Stimulated activated CD8-positive, alpha-beta memory T cell treated with anti-CD3 and anti-CD28 coated beads, Interleukin-12 subunit alpha, Interleukin-12 subunit beta, amount 100 ng/mL, for 24 hours (primary cell): ENCODE measurements around the gene WDR6.

Experiments
- DNase-seq: peaks from one replicate; pipeline ENCODE4 v3.0.0-alpha.2; 2020; ENCODE audit errors: extremely low read depth

The WDR6 gene, protein sequence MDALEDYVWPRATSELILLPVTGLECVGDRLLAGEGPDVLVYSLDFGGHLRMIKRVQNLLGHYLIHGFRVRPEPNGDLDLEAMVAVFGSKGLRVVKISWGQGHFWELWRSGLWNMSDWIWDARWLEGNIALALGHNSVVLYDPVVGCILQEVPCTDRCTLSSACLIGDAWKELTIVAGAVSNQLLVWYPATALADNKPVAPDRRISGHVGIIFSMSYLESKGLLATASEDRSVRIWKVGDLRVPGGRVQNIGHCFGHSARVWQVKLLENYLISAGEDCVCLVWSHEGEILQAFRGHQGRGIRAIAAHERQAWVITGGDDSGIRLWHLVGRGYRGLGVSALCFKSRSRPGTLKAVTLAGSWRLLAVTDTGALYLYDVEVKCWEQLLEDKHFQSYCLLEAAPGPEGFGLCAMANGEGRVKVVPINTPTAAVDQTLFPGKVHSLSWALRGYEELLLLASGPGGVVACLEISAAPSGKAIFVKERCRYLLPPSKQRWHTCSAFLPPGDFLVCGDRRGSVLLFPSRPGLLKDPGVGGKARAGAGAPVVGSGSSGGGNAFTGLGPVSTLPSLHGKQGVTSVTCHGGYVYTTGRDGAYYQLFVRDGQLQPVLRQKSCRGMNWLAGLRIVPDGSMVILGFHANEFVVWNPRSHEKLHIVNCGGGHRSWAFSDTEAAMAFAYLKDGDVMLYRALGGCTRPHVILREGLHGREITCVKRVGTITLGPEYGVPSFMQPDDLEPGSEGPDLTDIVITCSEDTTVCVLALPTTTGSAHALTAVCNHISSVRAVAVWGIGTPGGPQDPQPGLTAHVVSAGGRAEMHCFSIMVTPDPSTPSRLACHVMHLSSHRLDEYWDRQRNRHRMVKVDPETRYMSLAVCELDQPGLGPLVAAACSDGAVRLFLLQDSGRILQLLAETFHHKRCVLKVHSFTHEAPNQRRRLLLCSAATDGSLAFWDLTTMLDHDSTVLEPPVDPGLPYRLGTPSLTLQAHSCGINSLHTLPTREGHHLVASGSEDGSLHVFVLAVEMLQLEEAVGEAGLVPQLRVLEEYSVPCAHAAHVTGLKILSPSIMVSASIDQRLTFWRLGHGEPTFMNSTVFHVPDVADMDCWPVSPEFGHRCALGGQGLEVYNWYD

DNA sequence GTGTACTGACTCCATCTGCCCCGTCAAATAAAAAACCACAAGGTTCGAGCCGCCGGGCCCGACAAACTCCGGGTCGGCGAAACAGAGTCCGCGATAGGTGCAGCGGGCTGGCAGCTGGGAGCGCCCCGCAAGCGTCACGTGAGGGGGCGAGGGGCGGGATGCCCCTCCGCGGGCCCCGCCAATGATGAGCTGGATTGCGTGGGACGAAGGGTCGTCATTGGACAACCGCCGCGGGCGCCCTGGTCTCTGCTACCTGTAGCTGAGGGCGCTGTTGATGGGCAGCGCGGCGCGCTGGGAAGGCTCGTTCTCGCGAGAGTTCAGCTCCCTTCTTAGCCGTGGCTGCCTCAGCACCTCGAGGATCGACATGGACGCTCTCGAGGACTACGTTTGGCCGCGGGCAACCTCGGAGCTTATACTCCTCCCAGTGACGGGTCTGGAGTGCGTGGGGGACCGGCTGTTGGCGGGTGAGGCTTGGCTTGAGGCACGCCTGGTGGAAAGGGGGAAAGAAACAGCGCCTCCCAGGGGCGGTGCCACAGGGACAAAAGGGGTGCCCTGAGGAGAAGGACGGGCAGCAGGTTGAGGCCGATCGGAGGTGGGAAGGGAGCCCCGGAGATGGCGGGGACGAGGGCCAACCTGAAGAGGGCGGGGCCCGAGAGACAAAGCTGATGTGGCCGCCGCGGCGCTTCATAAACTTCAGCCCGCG lies at the start of gene WDR6:
WDR6 (plus strand) TSS at position 324 of the 703 bp plus-strand sequence; CDS start at position 365, 41 bp downstream.
- peak; percentile 91 for DNase-seq

DNA sequence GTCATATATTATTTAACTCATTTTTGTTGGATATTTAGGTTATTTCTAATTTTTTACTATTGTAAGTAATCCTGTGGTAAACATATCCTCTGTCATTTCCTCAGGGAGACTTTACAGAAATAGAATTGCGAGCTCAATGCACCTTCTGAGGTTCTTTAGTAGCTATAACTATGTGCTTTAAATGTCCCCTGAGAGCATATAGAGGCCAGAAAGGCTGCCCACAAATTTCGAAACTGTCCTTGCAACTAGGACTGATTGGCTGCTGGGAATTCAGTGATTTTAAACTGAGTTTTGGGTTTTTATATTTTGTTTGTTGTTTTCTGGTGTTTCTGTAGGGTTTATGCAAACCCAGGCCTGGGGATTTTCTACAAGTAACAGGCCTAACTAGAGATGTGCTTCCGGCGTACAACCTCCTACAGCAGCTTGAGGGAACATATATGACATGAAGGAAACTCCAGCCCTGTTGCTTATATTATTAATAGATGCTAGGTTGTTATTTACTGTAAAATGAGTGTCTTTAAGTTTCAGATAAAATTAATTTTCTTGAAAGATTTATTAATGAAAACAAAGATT lies 46.3 kb upstream of the WDR6 start:
- DNase-seq: no peak

DNA sequence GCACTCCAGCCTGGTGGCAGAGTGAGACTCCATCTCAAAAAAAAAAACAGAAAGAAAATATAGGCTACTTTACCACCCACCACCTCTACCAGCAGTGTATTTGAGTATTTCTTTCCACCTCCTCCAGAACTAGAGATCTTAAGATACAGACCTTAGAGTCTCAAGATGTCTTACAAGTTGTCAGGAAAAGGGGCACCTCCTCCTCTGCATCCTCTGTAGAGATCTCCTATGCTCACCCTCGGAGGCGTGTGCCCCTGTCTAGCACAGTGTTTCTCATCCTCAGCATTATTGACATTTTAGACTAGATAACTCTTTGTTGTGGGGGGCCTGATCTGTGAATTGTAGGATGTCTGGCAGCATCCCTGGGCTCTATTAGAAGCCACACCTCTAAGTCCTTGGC lies 44.9 kb upstream of the WDR6 start:
- DNase-seq: no peak

DNA sequence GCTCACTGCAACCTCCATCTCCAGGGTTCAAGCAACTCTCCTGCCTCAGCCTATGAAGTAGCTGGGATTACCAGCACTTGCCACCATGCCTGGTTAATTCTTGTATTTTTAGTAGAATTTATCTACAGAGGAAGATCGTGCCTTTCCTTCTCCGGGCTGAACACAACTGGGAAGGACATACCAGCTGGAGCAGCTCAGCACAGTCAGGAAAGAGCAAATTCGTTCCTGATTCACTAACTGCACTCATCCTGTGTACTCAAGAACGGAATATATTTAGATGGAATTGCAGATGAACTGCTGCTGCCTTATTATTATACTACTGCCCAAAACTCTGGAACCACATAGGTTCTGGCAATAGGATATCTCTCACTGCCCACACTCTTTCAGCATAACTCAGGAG lies 44.3 kb upstream of the WDR6 start:
- DNase-seq: no peak

DNA sequence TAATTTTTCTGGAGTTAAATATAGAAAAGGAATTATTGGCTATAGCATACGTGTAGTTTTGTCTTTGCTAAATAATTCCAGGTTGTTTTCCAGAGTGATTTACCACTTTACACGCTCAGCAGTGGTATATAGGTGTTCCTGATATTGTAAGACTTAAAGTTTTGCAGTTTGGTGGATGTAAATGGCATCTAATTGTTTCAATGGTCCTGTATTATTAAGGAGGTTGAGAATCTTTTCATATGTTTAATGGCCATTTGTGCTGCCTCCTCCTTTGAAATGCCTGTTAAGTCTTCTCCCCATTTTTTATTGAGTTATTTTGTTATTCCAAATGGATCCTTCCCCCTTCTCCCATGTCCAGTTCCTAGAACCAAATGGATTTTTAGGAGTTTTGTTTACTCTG lies 43.6 kb upstream of the WDR6 start:
- no peak for DNase-seq

DNA sequence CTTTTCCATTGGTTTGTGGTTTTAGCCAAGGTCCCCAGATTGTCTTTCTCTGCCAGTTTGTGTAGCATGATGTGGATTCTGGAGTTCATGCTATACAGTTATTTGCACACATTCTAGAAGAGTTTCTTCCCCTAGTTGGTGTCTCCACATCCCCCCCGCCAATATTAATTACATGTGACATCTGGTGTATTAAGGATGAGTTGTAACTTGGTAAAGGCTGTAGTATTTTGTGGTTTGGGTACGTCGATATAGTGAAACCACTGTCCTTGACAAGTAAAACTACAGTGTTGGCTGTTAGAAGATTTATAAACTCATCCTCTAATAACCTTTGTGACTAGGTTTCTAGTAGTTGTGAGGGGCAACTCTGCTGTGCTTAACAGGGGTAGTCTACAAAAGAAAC lies 40.8 kb upstream of the WDR6 start:
- DNase-seq: no peak

DNA sequence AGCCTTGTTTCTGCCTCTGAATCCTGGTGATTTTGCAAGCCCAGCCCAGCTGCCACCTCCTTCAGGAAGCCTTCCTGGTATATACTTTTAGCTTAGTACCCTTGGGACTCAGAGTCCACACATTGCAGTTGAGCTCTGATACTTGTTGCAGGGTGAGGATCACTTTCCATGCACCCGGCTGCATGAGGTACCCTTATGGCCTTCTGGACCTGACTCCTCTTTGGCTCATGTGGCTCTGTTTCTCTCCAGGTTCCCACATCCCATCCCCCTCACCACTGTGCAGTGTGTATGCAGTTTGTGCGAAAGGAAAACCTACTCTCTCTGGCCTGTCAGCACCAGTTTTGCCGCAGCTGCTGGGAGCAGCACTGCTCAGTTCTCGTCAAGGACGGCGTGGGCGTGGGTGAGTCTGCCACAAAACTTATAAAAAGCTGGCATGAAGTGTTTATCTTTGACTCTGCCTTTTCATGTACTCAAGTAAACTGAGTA lies 40.3 kb upstream of the WDR6 start:
- no peak for DNase-seq

DNA sequence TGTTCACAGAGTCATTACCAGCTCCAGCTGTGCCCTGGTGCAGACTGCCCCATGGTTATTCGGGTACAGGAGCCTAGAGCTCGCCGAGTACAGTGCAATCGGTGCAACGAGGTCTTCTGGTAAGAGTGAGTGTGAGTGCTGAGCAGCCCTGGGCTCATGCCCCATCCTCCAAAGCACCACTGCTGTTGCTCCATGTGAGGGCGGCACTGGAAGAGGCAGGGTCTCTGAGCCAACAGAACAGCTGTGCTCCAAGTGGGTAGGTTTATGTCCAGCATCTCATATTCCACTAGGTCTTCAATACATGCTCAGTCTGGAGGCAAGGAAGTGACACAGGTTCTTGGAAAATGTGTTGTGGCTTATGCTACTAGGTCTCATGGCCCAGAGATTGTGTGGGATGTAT lies 36.6 kb upstream of the WDR6 start:
- DNase-seq: no peak

DNA sequence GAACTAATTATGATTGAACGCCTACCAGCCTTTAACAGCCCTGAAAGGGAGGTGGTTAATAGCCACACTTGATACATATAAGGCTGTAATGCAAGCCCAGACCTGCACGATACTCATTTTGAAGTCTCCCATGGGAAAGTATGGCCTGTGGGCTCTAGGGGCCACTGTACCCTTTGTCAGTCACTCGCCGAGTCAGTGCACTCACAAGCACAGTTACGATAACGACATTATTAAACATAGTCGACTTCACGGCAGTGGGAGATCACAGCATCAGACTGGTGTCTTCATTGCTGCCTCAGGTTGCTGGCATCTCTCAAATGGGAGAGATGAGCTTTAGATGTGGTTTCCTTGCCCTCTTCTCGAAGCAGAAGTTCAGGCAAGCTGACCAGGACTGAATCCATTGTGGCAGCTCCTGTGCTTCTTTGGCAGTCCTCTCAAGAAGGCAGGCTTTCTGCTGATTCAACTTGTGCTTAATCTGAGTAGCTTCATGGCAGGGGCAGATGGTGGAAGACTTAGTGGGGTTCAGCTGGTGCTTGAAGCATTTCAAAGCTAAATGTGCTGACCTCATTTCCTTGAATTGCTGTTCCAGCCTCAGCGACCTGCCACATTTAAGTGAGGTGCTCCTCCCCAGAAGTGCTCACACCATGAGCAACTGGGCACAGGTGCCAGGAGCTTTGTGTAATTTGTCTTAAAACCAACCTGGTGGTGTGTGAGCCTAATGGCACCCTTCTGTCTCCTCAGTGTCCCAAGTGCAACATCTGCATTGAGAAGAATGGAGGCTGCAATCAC lies 32.9 kb upstream of the WDR6 start:
- DNase-seq: no peak

DNA sequence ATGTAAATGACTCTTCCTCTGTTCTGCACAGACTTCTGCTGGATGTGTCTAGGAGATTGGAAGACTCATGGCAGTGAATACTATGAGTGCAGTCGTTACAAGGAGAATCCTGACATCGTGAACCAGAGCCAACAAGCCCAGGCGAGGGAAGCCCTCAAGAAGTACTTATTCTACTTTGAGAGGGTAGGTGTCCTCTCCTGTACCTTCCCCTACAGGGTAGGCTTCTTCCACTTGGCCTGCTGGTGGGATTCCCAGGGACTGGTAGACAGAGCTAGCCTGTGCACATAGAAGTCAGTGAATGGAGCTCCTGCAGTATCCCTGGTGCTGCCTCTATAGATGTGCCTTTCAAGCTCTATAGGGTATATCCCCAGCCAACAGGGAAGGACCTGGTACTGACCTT lies 27.7 kb upstream of the WDR6 start:
- no peak for DNase-seq

DNA sequence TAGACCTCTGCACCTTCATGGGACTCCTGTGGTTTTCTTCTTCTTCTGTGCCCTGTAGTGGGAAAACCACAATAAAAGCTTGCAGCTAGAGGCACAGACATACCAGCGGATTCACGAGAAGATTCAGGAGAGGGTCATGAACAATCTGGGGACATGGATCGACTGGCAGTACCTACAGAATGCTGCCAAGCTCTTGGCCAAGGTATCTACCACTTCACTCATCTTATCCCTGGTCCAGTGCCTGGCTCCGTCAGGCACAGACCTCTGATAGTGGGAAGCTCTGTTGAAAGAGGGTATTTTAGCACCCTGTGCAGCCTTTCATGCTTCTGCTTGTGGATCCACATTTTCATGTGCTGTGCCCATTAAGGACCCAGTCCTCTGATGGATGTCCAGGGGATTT lies 26.9 kb upstream of the WDR6 start:
- DNase-seq: no peak

DNA sequence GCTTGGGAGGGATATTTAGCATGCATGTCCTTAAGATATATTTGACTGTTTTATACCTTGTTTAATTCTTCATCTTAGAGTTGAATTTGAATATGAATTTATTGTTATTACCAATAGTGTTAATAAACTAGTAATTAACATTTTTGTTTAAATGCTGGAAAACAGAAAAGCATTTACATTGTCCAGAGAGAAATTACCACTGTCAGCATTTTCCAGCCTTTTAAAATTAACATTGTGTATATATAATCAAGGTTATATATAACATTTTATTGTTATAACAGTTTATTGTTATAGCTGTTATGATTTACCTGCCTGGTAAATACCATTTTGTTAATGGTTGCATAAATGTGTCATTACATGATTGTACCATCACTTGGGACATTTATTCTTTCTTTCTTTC lies 25.2 kb upstream of the WDR6 start:
- DNase-seq: no peak

DNA sequence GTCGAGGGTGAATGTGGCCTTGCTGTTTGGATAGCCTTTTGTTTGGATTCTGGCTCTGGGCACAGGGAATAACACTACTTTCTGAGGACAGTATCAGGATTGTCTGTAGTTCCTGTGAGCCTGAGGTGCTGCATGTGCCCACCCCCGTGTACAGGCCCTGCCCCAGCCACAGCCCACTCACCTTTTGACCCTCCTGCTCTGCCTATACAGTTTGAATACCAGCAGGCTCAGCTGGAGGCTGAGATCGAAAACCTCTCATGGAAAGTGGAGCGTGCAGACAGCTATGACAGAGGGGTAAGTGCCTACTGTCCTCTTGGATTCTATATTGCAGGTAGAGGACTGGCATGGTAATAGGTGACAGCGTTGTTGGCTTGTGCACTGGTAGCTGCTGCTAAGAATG lies 24.5 kb upstream of the WDR6 start:
- DNase-seq: no peak

DNA sequence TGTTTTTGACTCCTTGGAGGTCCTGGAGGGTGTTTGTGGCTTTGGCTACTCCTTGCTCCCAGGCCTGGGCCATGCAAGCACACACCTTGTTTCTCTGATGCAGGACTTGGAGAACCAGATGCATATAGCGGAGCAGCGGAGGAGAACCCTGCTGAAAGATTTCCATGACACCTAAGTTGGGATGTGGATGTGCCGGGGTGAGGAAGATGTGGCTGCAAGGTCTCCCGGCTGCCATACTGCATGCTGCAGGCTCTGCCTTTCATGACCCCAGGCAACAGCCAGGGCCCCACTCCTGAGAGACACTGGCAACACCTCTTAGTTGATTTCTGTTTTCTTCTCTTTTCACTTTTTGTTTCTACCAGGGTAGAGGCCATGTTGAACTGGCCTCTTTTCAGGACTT lies 24.1 kb upstream of the WDR6 start:
- no peak for DNase-seq

DNA sequence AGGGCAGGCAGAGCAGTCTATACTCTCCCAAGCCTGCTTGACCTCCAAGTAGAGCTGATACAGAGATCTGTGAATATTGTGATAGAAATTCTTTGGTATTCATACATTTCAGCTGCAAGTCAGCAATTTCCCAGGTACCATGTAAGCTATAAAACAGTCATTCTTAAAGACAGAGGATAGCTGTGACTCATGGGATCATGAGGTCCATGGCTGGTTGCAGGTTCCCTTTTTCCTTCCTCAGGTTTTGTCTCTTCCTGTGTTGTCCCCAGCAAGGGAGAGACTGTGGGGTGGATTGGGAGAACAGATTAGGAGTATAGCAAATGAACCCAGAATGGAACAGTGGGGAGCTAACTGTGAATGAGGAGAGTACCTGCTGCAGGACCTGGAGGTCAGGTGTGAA lies 22.5 kb upstream of the WDR6 start:
- no peak for DNase-seq

DNA sequence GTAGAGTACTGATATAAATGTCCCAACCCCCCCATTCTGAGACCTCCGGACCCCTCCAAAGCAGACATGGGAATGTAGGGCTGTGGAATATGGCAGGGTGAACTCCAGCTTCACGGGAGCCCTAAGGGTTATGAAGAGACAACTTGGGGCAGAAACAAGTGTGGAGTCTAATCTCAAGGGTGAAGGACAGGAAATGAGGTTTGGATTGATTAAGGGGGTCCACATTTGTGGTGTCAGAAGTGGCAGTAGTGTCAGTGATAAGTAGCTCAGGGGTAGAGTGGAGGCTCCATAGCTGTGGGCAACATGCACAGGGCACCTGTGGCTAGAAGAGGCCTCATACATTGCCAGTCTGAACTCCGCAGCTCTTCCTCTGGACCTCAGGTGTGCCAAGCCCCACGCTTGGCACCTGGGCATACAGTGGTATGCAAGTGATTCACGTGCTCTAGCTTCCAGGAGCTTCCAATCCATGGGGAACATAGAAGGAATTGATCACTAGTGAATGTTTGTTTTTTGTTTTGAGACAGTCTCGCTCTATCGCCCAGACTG lies 21.3 kb upstream of the WDR6 start:
- DNase-seq: no peak

DNA sequence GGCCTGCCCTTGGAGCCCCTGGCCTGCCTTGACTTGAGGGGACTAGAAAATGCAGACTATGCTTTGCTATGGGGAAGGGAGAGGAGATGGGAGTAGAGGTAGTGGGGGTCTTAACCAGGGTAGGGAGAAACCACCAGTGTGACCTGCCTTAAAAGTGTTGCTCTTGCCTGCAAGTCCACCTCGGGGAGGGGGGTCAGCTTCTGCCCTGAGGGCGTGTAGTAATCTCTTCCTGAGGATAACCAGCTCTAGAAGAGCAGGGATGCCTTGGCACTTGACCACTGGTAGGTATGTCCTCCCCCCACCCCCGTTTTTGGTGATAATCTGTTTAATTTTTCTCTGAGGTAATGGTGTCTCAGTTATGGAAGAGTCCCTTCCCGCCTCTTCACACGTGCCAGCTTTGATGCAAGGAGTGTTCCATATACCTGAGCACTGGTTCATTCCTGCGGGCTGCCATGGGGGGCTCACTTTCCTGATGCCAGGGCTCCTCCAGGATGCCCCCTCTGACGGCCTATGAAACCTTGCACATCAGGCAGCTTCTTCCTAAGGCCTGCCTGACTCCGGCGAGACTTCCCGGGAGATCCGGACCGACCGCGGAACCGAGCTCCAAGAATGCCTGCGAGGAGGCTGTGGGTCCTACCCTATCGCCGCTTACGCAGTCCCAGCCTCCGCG lies 17.9 kb upstream of the WDR6 start:
- DNase-seq: no peak

DNA sequence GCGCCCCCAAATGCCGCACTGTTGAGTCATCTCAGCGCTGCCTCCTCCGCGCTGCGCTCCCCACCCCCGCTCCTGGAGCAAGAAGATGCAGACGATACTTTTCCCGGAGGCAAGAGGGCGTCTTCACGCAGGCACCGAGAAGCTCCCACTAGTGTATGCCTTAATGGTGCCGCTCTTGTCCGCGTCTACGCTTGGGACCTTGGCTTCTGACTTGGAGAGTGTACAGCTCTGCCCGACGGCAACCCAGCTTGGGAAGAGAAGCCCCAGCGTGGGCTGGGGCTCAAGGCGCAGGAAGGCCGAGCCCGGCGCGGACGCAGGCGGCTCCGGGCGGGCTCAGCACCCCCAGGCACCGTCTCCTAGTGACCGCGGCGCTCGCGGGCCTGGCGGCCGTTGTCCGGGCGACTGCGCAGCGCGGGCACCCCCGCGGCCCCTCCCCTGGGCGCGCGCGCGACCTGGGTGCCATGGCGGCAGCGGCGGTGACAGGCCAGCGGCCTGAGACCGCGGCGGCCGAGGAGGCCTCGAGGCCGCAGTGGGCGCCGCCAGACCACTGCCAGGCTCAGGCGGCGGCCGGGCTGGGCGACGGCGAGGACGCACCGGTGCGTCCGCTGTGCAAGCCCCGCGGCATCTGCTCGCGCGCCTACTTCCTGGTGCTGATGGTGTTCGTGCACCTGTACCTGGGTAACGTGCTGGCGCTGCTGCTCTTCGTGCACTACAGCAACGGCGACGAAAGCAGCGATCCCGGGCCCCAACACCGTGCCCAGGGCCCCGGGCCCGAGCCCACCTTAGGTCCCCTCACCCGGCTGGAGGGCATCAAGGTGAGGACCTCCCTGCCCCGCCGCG lies 17.2 kb upstream of the WDR6 start, which contains the start of gene P4HTM:
P4HTM (plus strand) TSS at position 446 of the 840 bp plus-strand sequence; CDS start at position 462, 16 bp downstream.
- DNase-seq: peak; percentile 60
